Peyer's patch (tissue), 4 donors: ENCODE data around the gene CACNA2D1. TPM values are rescaled to one million over a fixed set of nuclear protein-coding genes. Genes with fewer than 3 reads are reported as not detected.

Experiments used
- DNase-seq, 3 donors: peaks; one replicate each; pipeline ENCODE4 v3.0.0-alpha.2; 2017 to 2019
- H3K27ac ChIP-seq, 4 donors: fragments of 200-600 bp; sonication (generic); one replicate each; pipeline ENCODE4 v1.5.1; 2016 to 2019
- H3K27me3 ChIP-seq, 2 donors: fragments of 200-600 bp; sonication (generic); one replicate each; pipeline ENCODE4 v1.5.1; 2019
- H3K36me3 ChIP-seq, 3 donors: fragments of 200-600 bp; sonication (generic); one replicate each; pipeline ENCODE4 v1.5.1; 2016 to 2019
- H3K4me1 ChIP-seq, 4 donors: fragments of 200-600 bp; sonication (generic); one replicate each; pipeline ENCODE4 v1.5.1; 2016 to 2019
- H3K4me3 ChIP-seq, 4 donors: fragments of 200-600 bp; sonication (generic); 1 replicate in 3 of 4; 2 replicates in 1 of 4; pipeline ENCODE4 v1.5.1; 2016 to 2019; ENCODE audit warnings: mild to moderate bottlenecking in 1 of 4
- H3K9me3 ChIP-seq, 4 donors: fragments of 200-600 bp; sonication (generic); one replicate each; pipeline ENCODE4 v1.5.1; 2016 to 2019; ENCODE audit warnings: mild to moderate bottlenecking in 1 of 4
- POLR2A ChIP-seq, 2 donors: fragments of 450-650 bp; IDR thresholded peaks; one replicate each; pipeline ENCODE4 v1.5.1; 2017; ENCODE audit warnings: antibody characterized with exemption in 2 of 2, mild to moderate bottlenecking in 2 of 2, moderate library complexity in 2 of 2
- total RNA-seq, 4 donors: library from RNA; depleted of rRNA; stranded (reverse); fragments of >200 nt; gene quantifications; one replicate each; pipeline ENCODE4 v1.1.0, GENCODE V29; 2016
- TF ChIP-seq, protein P1 (sequence below), 6 experiments: fragments of 450-650 bp in 4 of 6; fragments of 200-600 bp in 2 of 6; sonication (generic) in 1 of 6; IDR thresholded peaks; one replicate each; pipeline ENCODE4 v1.5.1; 2017 to 2019; ENCODE audit warnings: antibody characterized with exemption in 6 of 6, mild to moderate bottlenecking in 3 of 6, moderate library complexity in 1 of 6

CACNA2D1 gene
- total RNA-seq, 4 donors from 2014 or later, result 5.5 to 85.0 (median 11.5) TPM

DNA sequence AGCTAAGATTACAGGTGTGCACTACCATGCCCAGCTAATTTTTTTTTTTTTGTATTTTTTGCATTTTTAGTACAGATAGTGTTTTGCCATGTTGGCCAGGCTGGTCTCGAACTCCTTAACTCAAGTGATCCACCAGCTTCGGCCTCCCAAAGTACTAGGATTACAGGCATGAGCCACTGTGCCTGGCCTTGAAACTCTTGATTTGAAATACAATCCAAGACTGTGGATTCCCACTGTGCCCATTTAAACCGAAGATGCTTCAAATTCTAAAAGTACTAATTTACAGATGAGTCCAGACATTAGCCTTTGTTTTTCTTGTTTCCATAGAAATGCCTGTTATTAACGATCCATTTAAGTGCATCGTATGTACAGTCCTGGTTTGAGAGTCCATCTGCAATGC is 130.9 kb downstream of the CACNA2D1 start:
- no peak overlapping the region for H3K4me3 ChIP-seq
- H3K27ac ChIP-seq, result no peak overlapping the region
- no peaks in the 10 kb centered on the region for H3K9me3 ChIP-seq
- TF ChIP-seq, protein P1, sequence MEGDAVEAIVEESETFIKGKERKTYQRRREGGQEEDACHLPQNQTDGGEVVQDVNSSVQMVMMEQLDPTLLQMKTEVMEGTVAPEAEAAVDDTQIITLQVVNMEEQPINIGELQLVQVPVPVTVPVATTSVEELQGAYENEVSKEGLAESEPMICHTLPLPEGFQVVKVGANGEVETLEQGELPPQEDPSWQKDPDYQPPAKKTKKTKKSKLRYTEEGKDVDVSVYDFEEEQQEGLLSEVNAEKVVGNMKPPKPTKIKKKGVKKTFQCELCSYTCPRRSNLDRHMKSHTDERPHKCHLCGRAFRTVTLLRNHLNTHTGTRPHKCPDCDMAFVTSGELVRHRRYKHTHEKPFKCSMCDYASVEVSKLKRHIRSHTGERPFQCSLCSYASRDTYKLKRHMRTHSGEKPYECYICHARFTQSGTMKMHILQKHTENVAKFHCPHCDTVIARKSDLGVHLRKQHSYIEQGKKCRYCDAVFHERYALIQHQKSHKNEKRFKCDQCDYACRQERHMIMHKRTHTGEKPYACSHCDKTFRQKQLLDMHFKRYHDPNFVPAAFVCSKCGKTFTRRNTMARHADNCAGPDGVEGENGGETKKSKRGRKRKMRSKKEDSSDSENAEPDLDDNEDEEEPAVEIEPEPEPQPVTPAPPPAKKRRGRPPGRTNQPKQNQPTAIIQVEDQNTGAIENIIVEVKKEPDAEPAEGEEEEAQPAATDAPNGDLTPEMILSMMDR (IDR thresholded peaks at IDR 0.05), result no peak
- no peak for TF ChIP-seq POLR2A (IDR thresholded peaks at IDR 0.05)
- H3K36me3 ChIP-seq, result no peaks in the 10 kb centered on the region
- H3K27me3 ChIP-seq, result no peaks in the 10 kb centered on the region
- H3K4me1 ChIP-seq, result no peaks in the 10 kb centered on the region
- no peak for DNase-seq

DNA sequence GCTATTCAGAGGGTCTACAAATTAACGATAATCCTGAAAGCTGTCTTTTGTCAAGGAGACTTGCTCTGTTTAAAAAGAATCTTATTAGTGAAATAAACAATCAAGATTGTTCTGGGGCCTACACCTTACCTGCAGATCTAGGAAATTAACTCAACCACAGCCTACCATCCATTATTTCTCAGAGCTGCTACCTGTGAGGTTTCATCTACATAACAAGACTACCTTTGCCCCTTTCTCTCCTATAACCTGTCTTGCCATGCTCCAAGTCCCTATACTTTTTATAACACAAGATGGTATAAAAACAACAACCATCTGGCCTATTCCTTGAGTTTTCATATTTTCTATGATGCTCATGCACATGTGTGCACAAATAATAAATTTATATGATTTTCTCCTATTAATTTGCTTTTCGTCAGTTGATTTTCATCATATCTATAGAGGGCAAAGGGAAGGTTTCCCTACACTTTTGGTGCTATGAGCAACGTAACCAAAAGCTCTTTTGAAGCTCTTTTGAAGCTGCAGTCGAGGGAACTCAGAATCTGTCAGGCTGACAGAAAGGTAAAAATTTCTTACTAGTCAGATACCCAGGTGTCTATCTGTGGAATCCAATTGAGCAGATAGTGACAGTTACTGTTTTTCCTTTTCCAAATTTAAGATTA is 138.1 kb downstream of the CACNA2D1 start:
- DNase-seq, result no peak
- no peaks in the 10 kb centered on the region for H3K27me3 ChIP-seq
- H3K36me3 ChIP-seq, result no peaks in the 10 kb centered on the region
- no peak for TF ChIP-seq POLR2A (IDR thresholded peaks at IDR 0.05)
- TF ChIP-seq, protein P1 (IDR thresholded peaks at IDR 0.05), result no peak
- no peaks in the 10 kb centered on the region for H3K9me3 ChIP-seq
- no peaks in the 10 kb centered on the region for H3K4me1 ChIP-seq
- no peak overlapping the region for H3K4me3 ChIP-seq
- H3K27ac ChIP-seq, result no peak overlapping the region

DNA sequence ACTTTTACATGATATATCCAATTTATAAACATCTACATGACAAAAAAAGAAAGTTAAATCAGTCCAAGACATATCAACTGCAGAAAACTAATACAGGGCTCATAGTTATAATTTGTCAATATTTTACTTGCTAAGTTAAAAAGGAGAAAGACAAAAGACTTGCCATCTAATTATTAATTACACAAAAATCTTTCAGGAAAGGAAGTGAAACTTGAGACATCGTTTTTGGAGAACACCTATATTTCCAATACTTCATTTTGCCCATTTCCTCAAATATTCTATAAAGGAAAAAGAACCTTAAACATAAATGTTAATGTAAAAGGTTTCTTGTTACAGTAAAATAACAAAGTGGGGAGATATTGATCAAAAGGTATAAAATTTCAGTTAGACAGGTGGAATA is 148.7 kb downstream of the CACNA2D1 start:
- TF ChIP-seq, protein P1 (IDR thresholded peaks at IDR 0.05), result no peak
- TF ChIP-seq POLR2A (IDR thresholded peaks at IDR 0.05), result no peak
- no peak overlapping the region for H3K4me3 ChIP-seq
- H3K4me1 ChIP-seq, result no peaks in the 10 kb centered on the region
- no peaks in the 10 kb centered on the region for H3K9me3 ChIP-seq
- no peaks in the 10 kb centered on the region for H3K27me3 ChIP-seq
- no peaks in the 10 kb centered on the region for H3K36me3 ChIP-seq
- DNase-seq, result no peak
- H3K27ac ChIP-seq, result no peak overlapping the region

DNA sequence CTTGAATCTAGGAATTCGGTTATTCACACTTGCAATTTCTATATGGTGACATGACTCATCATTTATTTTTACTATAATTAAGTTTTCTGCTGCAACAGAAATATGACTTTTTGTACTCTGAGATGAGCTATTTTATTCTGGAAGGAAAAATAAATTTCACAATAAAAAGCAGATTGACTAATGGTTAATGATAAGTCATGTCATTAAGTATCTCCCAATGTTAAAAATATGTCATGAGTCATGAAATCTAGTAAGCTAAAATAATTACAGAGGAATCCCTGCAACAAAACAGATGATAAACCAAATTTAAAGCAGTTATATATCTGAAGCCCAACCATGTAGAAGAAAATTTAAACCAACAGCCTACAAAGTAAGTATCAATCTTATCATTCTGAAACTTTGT is 149.2 kb downstream of the CACNA2D1 start:
- no peak for DNase-seq

DNA sequence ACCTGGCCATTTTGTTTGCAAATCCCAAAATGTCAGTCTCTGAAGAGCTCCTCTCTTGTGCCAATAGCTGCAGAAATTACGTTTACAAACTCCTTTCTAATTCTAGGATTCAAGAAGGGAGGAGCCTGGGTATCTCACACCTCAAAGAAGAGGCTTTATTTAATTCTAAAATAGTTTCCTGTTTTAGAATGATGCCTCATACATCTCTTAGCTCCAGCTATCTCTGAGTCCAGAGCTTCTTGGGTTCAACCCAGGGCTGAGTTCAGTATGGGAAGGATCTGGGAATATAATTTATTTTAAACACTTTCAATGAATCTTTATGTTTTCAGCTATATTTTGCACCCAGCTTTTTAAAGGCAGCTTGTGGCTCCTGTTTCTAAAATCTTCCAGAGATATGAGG is 150.1 kb downstream of the CACNA2D1 start:
- Histone ChIP-seq H3K4me1 (no peaks in the 10 kb centered on the region), H3K27ac (no peak overlapping the region), H3K36me3 (no peaks in the 10 kb centered on the region), H3K4me3 (no peak overlapping the region), H3K27me3 (no peaks in the 10 kb centered on the region), H3K9me3 (no peaks in the 10 kb centered on the region)
- TF ChIP-seq, protein P1 (IDR thresholded peaks at IDR 0.05), result no peak
- no peak for DNase-seq

More for the DNA sequence above, 149.2 kb downstream of the CACNA2D1 start:
- Histone ChIP-seq H3K27ac (no peak overlapping the region), H3K4me3 (no peak overlapping the region), H3K36me3 (no peaks in the 10 kb centered on the region), H3K4me1 (no peaks in the 10 kb centered on the region), H3K9me3 (no peaks in the 10 kb centered on the region), H3K27me3 (no peaks in the 10 kb centered on the region)
- TF ChIP-seq POLR2A (IDR thresholded peaks at IDR 0.05), result no peak
- TF ChIP-seq, protein P1 (IDR thresholded peaks at IDR 0.05), result no peak

DNA sequence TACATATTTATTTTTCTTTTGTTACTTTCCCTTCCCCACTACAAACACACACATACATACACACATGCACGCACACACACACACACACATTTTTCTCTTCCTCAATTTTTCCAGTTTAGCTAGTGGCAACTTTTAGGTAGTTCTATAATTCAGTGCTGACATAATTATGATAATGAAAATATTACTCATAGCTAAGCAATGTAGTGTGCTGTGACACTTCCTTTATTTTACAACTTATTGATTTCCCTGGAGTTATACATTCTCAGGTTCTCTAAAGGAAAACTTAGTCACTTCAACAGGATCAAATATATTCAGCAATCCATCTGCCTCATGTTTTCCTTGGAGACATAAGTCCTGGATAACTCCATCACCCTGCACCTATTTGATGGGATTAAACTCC is 151.6 kb downstream of the CACNA2D1 start:
- DNase-seq, result no peak
- no peaks in the 10 kb centered on the region for H3K4me1 ChIP-seq
- H3K4me3 ChIP-seq, result no peak overlapping the region
- H3K27me3 ChIP-seq, result no peaks in the 10 kb centered on the region
- no peak overlapping the region for H3K27ac ChIP-seq
- no peak for TF ChIP-seq POLR2A (IDR thresholded peaks at IDR 0.05)
- TF ChIP-seq, protein P1 (IDR thresholded peaks at IDR 0.05), result no peak
- no peaks in the 10 kb centered on the region for H3K36me3 ChIP-seq
- H3K9me3 ChIP-seq, result no peaks in the 10 kb centered on the region
